ENCODE results near the gene CLSTN3.
"Not testable (repeated sequence)": the region's sequence is repeated elsewhere in the genome, so short reads cannot be mapped to it uniquely, and the experiment has no call there.

The CLSTN3 gene

GRCh38 chr12:7171854-7172253 lies 41.7 kb downstream of the CLSTN3 start:
- no peak overlapping the region for H3K27ac ChIP-seq (ENCODE audit: low read depth, low read length)
- H3K9me3 ChIP-seq (ENCODE audit: insufficient read depth, low read depth, low read length): peaks cover 75% of the 10 kb centered on the region
- WGBS: 95% methylated on average over 1 of the region's 1 CpG
- no peak overlapping the region for H3K4me3 ChIP-seq (ENCODE audit: low read length)
- no peak overlapping the region for H3K9ac ChIP-seq (ENCODE audit: low read depth, low read length)
- H3K4me1 ChIP-seq (ENCODE audit: insufficient read depth, low read length): no peaks in the 10 kb centered on the region
- no peaks in the 10 kb centered on the region for H3K36me3 ChIP-seq (ENCODE audit: insufficient read depth, low read length)
- H3K27me3 ChIP-seq (ENCODE audit: insufficient read depth, low read length): no peaks in the 10 kb centered on the region

- no peaks in the 10 kb centered on the region for H3K27me3 ChIP-seq (ENCODE audit: insufficient read depth, low read length)
- H3K4me1 ChIP-seq (ENCODE audit: insufficient read depth, low read length): no peaks in the 10 kb centered on the region
- H3K36me3 ChIP-seq (ENCODE audit: insufficient read depth, low read length): no peaks in the 10 kb centered on the region
- H3K9ac ChIP-seq (ENCODE audit: low read depth, low read length): no peak overlapping the region
- no peak overlapping the region for H3K4me3 ChIP-seq (ENCODE audit: low read length)
- H3K27ac ChIP-seq (ENCODE audit: low read depth, low read length): no peak overlapping the region
- H3K9me3 ChIP-seq (ENCODE audit: insufficient read depth, low read depth, low read length): peaks cover 43% of the 10 kb centered on the region
These were observed 45.3 kb downstream of the CLSTN3 start for GRCh38 chr12:7175493-7175892.

GRCh38 chr12:7176595-7176994 lies 46.4 kb downstream of the CLSTN3 start:
- Histone ChIP-seq H3K27me3 (ENCODE audit: insufficient read depth, low read length) (no peaks in the 10 kb centered on the region), H3K27ac (ENCODE audit: low read depth, low read length) (no peak overlapping the region), H3K36me3 (ENCODE audit: insufficient read depth, low read length) (no peaks in the 10 kb centered on the region), H3K4me3 (ENCODE audit: low read length) (no peak overlapping the region), H3K4me1 (ENCODE audit: insufficient read depth, low read length) (no peaks in the 10 kb centered on the region), H3K9me3 (ENCODE audit: insufficient read depth, low read depth, low read length) (peaks cover 36% of the 10 kb centered on the region), H3K9ac (ENCODE audit: low read depth, low read length) (no peak overlapping the region)
- WGBS: 79% methylated on average over 2 of the region's 2 CpGs

- Histone ChIP-seq H3K4me3 (ENCODE audit: low read length) (no peak overlapping the region), H3K9me3 (ENCODE audit: insufficient read depth, low read depth, low read length) (peaks cover 21% of the 10 kb centered on the region), H3K36me3 (ENCODE audit: insufficient read depth, low read length) (no peaks in the 10 kb centered on the region), H3K4me1 (ENCODE audit: insufficient read depth, low read length) (no peaks in the 10 kb centered on the region), H3K27ac (ENCODE audit: low read depth, low read length) (no peak overlapping the region), H3K9ac (ENCODE audit: low read depth, low read length) (no peak overlapping the region), H3K27me3 (ENCODE audit: insufficient read depth, low read length) (no peaks in the 10 kb centered on the region)
- 85% methylated on average over 2 of the region's 2 CpGs for WGBS
These were observed 48.3 kb downstream of the CLSTN3 start for GRCh38 chr12:7178481-7178880.

GRCh38 chr12:7180685-7181084 lies 50.5 kb downstream of the CLSTN3 start:
- Histone ChIP-seq H3K9ac (ENCODE audit: low read depth, low read length) (no peak overlapping the region), H3K9me3 (ENCODE audit: insufficient read depth, low read depth, low read length) (peaks cover 12% of the 10 kb centered on the region; the same call in 1 of the 2 replicates)
- WGBS: 96% methylated on average over 1 of the region's 1 CpG

GRCh38 chr12:7186058-7186457 lies 55.9 kb downstream of the CLSTN3 start:
- H3K27ac ChIP-seq (ENCODE audit: low read depth, low read length); H3K36me3 ChIP-seq (ENCODE audit: insufficient read depth, low read length); H3K4me3 ChIP-seq (ENCODE audit: low read length); H3K9me3 ChIP-seq (ENCODE audit: insufficient read depth, low read depth, low read length); H3K27me3 ChIP-seq (ENCODE audit: insufficient read depth, low read length); H3K9ac ChIP-seq (ENCODE audit: low read depth, low read length): not testable (repeated sequence)
- WGBS: 83% methylated on average over 1 of the region's 2 CpGs
- H3K4me1 ChIP-seq (ENCODE audit: insufficient read depth, low read length): peaks cover 13% of the 10 kb centered on the region; the same call in 1 of the 2 replicates

More at GRCh38 chr12:7180685-7181084, 50.5 kb downstream of the CLSTN3 start:
- no peak overlapping the region for H3K4me3 ChIP-seq (ENCODE audit: low read length)
- H3K4me1 ChIP-seq (ENCODE audit: insufficient read depth, low read length): no peaks in the 10 kb centered on the region
- no peak overlapping the region for H3K27ac ChIP-seq (ENCODE audit: low read depth, low read length)
- no peaks in the 10 kb centered on the region for H3K27me3 ChIP-seq (ENCODE audit: insufficient read depth, low read length)
- no peaks in the 10 kb centered on the region for H3K36me3 ChIP-seq (ENCODE audit: insufficient read depth, low read length)

- H3K36me3 ChIP-seq (ENCODE audit: insufficient read depth, low read length): peaks cover 26% of the 10 kb centered on the region
- H3K9me3 ChIP-seq (ENCODE audit: insufficient read depth, low read depth, low read length): no peaks in the 10 kb centered on the region
- H3K4me3 ChIP-seq (ENCODE audit: low read length): peak overlapping the region; percentile 73
- H3K4me1 ChIP-seq (ENCODE audit: insufficient read depth, low read length): peaks cover 13% of the 10 kb centered on the region; the same call in 1 of the 2 replicates
- WGBS: 2% methylated on average over 21 of the region's 21 CpGs
- no peak overlapping the region for H3K27ac ChIP-seq (ENCODE audit: low read depth, low read length)
- no peaks in the 10 kb centered on the region for H3K27me3 ChIP-seq (ENCODE audit: insufficient read depth, low read length)
- H3K9ac ChIP-seq (ENCODE audit: low read depth, low read length): peak overlapping the region; percentile 28; the same call in 1 of the 2 replicates
These were observed 58.6 kb downstream of the CLSTN3 start for GRCh38 chr12:7188562-7189397.

- peak within 1 kb of the TSS; percentile 58 for H3K27ac ChIP-seq (ENCODE audit: low read depth, low read length)
These were observed 59.5 kb downstream of the CLSTN3 start, which contains the start of gene PEX5 for GRCh38 chr12:7189398-7190267. PEX5 (plus strand) TSS chr12:7189686; CDS start chr12:7190378, 692 bp downstream.

GRCh38 chr12:7190268-7191055 lies 60.3 kb downstream of the CLSTN3 start:
- Histone ChIP-seq H3K4me3 (ENCODE audit: low read length) (peak overlapping the region; percentile 73), H3K9me3 (ENCODE audit: insufficient read depth, low read depth, low read length) (no peaks in the 10 kb centered on the region), H3K9ac (ENCODE audit: low read depth, low read length) (peak overlapping the region; percentile 82), H3K36me3 (ENCODE audit: insufficient read depth, low read length) (peaks cover 41% of the 10 kb centered on the region), H3K27me3 (ENCODE audit: insufficient read depth, low read length) (no peaks in the 10 kb centered on the region), H3K4me1 (ENCODE audit: insufficient read depth, low read length) (peaks cover 13% of the 10 kb centered on the region; the same call in 1 of the 2 replicates), H3K27ac (ENCODE audit: low read depth, low read length) (peak overlapping the region; percentile 58; the same call in 1 of the 2 replicates)
- WGBS: 25% methylated on average over 17 of the region's 17 CpGs

More at GRCh38 chr12:7189398-7190267, 59.5 kb downstream of the CLSTN3 start, which contains the start of gene PEX5:
- under 1% methylated on average over 65 of the region's 68 CpGs for WGBS
- peaks cover 13% of the 10 kb centered on the region; the same call in 1 of the 2 replicates for H3K4me1 ChIP-seq (ENCODE audit: insufficient read depth, low read length)
- no peaks in the 10 kb centered on the region for H3K27me3 ChIP-seq (ENCODE audit: insufficient read depth, low read length)
- peaks cover 34% of the 10 kb centered on the region for H3K36me3 ChIP-seq (ENCODE audit: insufficient read depth, low read length)
- peak within 1 kb of the TSS; percentile 73 for H3K4me3 ChIP-seq (ENCODE audit: low read length)
- no peaks in the 10 kb centered on the region for H3K9me3 ChIP-seq (ENCODE audit: insufficient read depth, low read depth, low read length)
- peak within 1 kb of the TSS; percentile 82 for H3K9ac ChIP-seq (ENCODE audit: low read depth, low read length)

GRCh38 chr12:7193674-7194073 lies 63.5 kb downstream of the CLSTN3 start:
- Histone ChIP-seq H3K27ac (ENCODE audit: low read depth, low read length) (no peak overlapping the region), H3K4me1 (ENCODE audit: insufficient read depth, low read length) (peaks cover 7% of the 10 kb centered on the region; the same call in 1 of the 2 replicates), H3K27me3 (ENCODE audit: insufficient read depth, low read length) (no peaks in the 10 kb centered on the region), H3K4me3 (ENCODE audit: low read length) (no peak overlapping the region), H3K9ac (ENCODE audit: low read depth, low read length) (no peak overlapping the region), H3K9me3 (ENCODE audit: insufficient read depth, low read depth, low read length) (peaks cover under 1% of the 10 kb centered on the region; the same call in 1 of the 2 replicates), H3K36me3 (ENCODE audit: insufficient read depth, low read length) (peaks cover 55% of the 10 kb centered on the region)
- WGBS: 96% methylated on average over 2 of the region's 2 CpGs
